Vagina (tissue), 2 donors: ENCODE measurements around the gene ASAP2. TPM values are rescaled to one million over a fixed set of nuclear protein-coding genes. Genes with fewer than 3 reads are reported as not detected.

Experiments
- DNase-seq, 2 donors: peaks; one replicate each; pipeline ENCODE4 v3.0.0-alpha.2; 2017; ENCODE audit errors: extremely low spot score in 2 of 2
- H3K27ac ChIP-seq: fragments of 200-600 bp; sonication (generic); one replicate; pipeline ENCODE4 v1.5.1; 2019
- H3K27me3 ChIP-seq: fragments of 200-600 bp; sonication (generic); one replicate; pipeline ENCODE4 v1.5.1; 2019
- H3K36me3 ChIP-seq, 2 donors: fragments of 200-600 bp; sonication (generic); one replicate each; pipeline ENCODE4 v1.5.1; 2017 to 2019
- H3K4me1 ChIP-seq: fragments of 200-600 bp; sonication (generic); one replicate; pipeline ENCODE4 v1.5.1; 2019
- H3K4me3 ChIP-seq, 2 donors: fragments of 200-600 bp; sonication (generic); 1 replicate in 1 of 2; 2 replicates in 1 of 2; pipeline ENCODE4 v1.5.1; 2016 to 2019
- H3K9me3 ChIP-seq: fragments of 200-600 bp; sonication (generic); one replicate; pipeline ENCODE4 v1.5.1; 2019
- CTCF ChIP-seq, 3 experiments: fragments of 450-650 bp in 2 of 3; fragments of 200-600 bp in 1 of 3; sonication (generic) in 1 of 3; IDR thresholded peaks; one replicate each; pipeline ENCODE4 v1.5.1; 2017 to 2019; ENCODE audit warnings: antibody characterized with exemption in 3 of 3, mild to moderate bottlenecking in 2 of 3, moderate library complexity in 2 of 3
- POLR2A ChIP-seq, 2 donors: fragments of 450-650 bp; IDR thresholded peaks; one replicate each; pipeline ENCODE4 v1.6.1; 2017; ENCODE audit warnings: antibody characterized with exemption in 2 of 2, mild to moderate bottlenecking in 2 of 2, moderate library complexity in 2 of 2
- POLR2AphosphoS5 ChIP-seq, 2 donors: sonication (generic); formaldehyde crosslinking; IDR thresholded peaks; one replicate each; pipeline ENCODE4 v1.9.0; 2017; ENCODE audit warnings: antibody characterized with exemption in 2 of 2, mild to moderate bottlenecking in 2 of 2, low read depth in 1 of 2; ENCODE audit not compliant: insufficient read depth in 1 of 2
- intact Hi-C: fragments of 100-400 bp; cut with DNase I; formaldehyde crosslinking; loops from one replicate; pipeline ENCODE4 v1.15.1; 2023
- total RNA-seq: library from RNA; depleted of rRNA; stranded (reverse); fragments of >200 nt; gene quantifications from one replicate; pipeline ENCODE4 v1.2.3, GENCODE V29; 2016

Gene ASAP2
- total RNA-seq = 36.3 TPM

DNA sequence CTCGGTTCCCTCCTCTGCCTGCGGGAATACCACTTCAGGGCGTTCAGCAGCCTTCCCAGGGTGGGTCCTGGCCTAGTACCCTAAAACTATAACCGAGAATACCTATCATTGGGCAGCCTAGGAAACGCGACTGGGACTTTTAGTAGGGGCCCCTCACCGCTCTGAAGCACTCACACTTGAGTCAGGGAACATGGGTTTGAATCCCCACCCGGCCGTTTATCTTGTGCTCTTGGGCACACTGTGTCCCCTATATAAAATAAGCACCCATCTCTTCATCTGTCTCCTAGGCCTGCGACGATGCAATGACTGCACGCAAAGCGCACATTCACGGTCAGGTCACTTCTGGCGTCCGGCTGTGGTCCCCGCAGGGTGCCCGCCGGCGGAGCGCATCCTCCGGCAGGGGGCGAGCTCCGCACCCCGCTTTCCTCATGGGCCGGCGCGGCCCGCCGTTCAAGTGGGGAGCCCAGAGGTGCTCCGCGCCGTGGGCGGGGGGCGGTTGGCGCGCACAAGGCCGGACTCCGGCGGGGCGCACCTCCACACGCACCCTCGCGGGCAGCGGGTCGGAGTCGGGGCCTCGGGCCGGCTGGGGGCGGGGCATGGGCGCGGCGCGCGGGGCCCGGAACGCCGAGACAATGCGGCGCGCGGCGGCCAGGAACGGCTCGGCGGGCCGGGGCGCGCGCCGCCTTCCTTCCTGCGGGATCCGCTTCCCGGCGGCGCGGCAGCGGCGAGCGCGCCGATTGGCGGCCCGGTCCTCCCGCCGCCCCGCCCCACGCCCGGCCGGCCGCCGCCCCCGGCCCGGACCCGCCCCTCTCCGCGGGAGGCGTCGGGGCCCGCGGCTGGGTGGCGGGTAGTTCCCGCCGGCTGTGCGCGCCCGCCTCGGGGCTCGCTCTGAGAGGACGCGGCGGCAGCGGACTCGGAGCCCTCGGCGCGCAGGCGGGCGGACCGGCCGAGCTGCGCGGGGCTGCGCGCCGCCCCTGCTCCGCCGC, at the start of gene ASAP2:
Gene ASAP2, plus strand, starts transcription at position 850 of the 986 bp plus-strand sequence. CDS start 293 bp downstream, outside the sequence.
- intact Hi-C loops = loop anchor here (10.0 kb wide), 2 partner anchors 49 to 109 kb away; no protein-coding TSS in a partner anchor
- Histone ChIP-seq H3K27me3 (no peaks in the 10 kb centered on the region), H3K36me3 (no peaks in the 10 kb centered on the region), H3K9me3 (no peaks in the 10 kb centered on the region), H3K27ac (peak within 1 kb of the TSS; percentile 68), H3K4me3 (peak within 1 kb of the TSS; percentile 54 to 88), H3K4me1 (peaks cover 37% of the 10 kb centered on the region)
- DNase-seq = peak in 1 of 2 donors; percentile 88
- TF ChIP-seq POLR2A (IDR thresholded peaks at IDR 0.05) (peak in 1 of 2 donors; percentile 9), POLR2AphosphoS5 (IDR thresholded peaks at IDR 0.05; ENCODE audit: insufficient read depth in 1 of 2, low read depth in 1 of 2) (peak in 1 of 2 donors; percentile 42), CTCF (IDR thresholded peaks at IDR 0.05) (peak; percentile 47 to 88 (median 68))

DNA sequence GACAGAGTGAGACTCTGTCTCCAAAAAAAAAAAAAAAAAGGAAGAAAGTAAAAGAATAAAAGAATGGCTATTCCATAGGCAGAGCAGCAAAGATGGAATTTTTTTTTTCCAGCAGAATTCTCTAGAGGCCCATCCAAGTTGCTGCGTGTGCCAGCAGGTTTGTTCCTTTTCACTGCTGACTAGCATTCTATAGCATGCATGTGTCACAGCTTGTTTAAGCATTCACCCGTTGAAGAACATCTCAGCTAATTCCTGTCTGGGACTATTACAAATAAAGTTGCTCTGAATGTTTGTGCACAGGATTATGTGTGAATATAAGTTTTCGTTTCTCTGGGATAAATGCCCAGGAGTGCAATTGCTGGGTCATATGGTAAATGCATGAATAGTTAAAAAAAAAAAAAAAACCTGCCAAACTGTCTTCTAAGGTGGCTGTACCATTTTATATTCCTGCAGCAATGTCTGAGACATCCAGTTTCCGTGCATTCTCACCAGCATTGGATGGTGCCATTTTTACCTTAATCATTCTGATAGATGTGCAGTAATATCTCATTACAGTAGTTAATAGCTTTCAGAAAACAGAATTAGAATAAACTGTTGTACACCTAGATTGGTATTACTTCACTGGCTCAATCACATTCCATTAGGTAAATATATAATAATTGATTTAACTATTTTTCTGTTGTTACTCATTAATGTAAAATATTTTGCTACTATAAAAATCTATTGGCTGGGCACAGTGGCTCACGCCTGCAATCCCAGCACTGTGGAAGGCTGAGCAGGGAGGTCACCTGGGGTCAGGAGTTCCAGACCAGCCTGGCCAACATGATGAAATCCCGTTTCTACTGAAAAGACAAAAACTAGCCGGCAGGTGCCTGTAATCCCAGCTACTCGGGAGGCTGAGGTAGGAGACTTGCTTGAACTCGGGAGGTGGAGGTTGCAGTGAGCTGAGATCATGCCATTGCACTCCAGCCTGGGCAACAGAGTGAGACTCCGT, 47.5 kb upstream of the ASAP2 start:
- Histone ChIP-seq H3K4me3 (no peak overlapping the region), H3K36me3 (no peaks in the 10 kb centered on the region), H3K9me3 (no peaks in the 10 kb centered on the region), H3K27me3 (no peaks in the 10 kb centered on the region), H3K27ac (no peak overlapping the region), H3K4me1 (peaks cover 13% of the 10 kb centered on the region)
- no peak for TF ChIP-seq POLR2AphosphoS5 (IDR thresholded peaks at IDR 0.05; ENCODE audit: insufficient read depth in 1 of 2, low read depth in 1 of 2)
- TF ChIP-seq CTCF (IDR thresholded peaks at IDR 0.05) = no peak
- intact Hi-C loops = no loop called here
- DNase-seq = no peak

- H3K27ac ChIP-seq = no peak overlapping the region
- no peak for DNase-seq
- no peak overlapping the region for H3K4me3 ChIP-seq
- H3K4me1 ChIP-seq = peaks cover 12% of the 10 kb centered on the region
- intact Hi-C loops = no loop called here
- no peak for TF ChIP-seq CTCF (IDR thresholded peaks at IDR 0.05)
- TF ChIP-seq POLR2AphosphoS5 (IDR thresholded peaks at IDR 0.05; ENCODE audit: insufficient read depth in 1 of 2, low read depth in 1 of 2) = no peak
- TF ChIP-seq POLR2A (IDR thresholded peaks at IDR 0.05) = no peak
- H3K36me3 ChIP-seq = no peaks in the 10 kb centered on the region
- H3K9me3 ChIP-seq = no peaks in the 10 kb centered on the region
- no peaks in the 10 kb centered on the region for H3K27me3 ChIP-seq
These were observed 45.9 kb upstream of the ASAP2 start for GRCh38 chr2:9160732-9161131.

DNA sequence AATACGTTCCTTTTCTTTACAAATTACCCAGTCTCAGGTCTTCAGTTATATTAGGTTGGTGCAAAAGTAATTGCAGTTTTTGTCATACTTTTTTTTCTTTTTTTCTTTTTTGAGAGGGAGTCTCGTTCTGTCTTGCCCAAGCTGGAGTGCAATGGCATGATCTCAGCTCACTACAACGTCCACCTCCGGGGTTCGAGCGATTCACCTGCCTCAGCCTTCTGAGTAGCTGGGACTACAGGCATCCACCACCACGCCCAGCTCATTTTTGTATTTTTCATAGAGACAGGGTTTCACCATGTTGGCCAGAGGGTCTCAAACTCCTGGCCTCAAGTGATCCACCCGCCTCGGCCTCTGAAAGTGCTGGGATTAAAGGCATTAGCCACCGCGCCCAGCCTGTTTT, 43.8 kb upstream of the ASAP2 start:
- H3K27ac ChIP-seq = no peak overlapping the region

More for the DNA sequence above, 43.8 kb upstream of the ASAP2 start:
- intact Hi-C loops = no loop called here
- Histone ChIP-seq H3K4me3 (no peak overlapping the region), H3K9me3 (no peaks in the 10 kb centered on the region), H3K36me3 (no peaks in the 10 kb centered on the region), H3K27me3 (no peaks in the 10 kb centered on the region), H3K4me1 (peaks cover 21% of the 10 kb centered on the region)
- TF ChIP-seq CTCF (IDR thresholded peaks at IDR 0.05) = no peak
- no peak for TF ChIP-seq POLR2A (IDR thresholded peaks at IDR 0.05)
- no peak for TF ChIP-seq POLR2AphosphoS5 (IDR thresholded peaks at IDR 0.05; ENCODE audit: insufficient read depth in 1 of 2, low read depth in 1 of 2)
- DNase-seq = no peak
